HG03025 (cell line): Measurements from ENCODE around the gene CMIP.
"Not testable (repeated sequence)": the region's sequence is repeated elsewhere in the genome, so short reads cannot be mapped to it uniquely, and the experiment has no call there.

Source experiments
- ATAC-seq: cut with Tn5 transposase; IDR thresholded peaks from one replicate; pipeline ENCODE4 v1.9.1; 2021; ENCODE audit warnings: mild to moderate bottlenecking, moderate library complexity; ENCODE audit not compliant: unreplicated experiment, low FRiP score

CMIP gene

DNA sequence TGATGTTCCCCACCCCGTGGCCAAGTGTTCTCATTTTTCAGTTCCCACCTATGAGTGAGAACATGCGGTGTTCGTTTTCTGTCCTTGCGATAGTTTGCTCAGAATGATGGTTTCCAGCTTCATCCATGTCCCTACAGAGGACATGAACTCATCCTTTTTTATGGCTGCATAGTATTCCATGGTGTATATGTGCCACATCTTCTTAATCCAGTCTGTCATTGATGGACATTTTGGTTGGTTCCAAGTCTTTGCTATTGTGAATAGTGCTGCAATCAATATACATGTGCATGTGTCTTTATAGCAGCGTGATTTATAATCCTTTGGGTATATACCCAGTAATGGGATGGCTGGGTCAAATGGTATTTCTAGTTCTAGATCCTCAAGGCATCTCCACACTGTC, 244.2 kb downstream of the CMIP start:
- ATAC-seq = not testable (repeated sequence)

DNA sequence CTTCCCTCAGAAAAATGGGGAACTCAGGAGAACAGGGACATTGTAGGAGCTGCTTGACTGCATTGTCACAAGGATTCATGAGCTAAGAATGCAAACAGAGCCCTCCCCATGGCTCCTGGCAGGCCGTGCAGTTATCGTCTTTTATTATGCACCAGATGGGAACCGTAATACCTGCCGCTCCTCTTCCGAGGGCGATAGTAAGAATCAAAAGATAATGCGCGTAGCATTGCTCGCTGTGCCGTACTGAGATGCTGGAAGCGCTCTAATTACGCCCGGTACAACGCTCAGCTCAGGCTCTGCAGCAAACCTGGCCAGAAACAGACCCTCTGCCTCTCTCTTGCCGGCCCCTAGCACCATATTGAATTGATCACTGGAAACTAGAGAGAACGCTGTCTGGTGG, 247.4 kb downstream of the CMIP start:
- ATAC-seq = no peak

DNA sequence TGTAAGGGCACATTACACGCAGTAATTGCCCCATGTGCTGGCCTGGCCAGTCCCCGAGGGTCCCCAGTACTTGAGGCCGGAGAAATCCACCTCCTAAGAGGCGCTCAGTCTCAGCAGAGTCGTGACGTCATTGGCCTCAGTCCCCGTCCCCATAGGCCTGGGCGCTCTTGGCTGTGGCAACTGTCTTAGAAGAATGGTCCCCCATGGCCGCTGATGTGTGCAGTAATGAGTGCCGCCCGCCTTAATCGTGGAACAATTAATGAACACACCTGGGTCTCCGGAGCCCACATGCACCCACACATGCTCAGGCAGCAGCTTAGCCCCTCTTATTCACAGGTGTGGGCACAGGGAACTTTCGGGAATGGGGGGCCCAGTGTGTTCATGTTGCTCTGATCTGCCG, 248.0 kb downstream of the CMIP start:
- ATAC-seq = no peak

DNA sequence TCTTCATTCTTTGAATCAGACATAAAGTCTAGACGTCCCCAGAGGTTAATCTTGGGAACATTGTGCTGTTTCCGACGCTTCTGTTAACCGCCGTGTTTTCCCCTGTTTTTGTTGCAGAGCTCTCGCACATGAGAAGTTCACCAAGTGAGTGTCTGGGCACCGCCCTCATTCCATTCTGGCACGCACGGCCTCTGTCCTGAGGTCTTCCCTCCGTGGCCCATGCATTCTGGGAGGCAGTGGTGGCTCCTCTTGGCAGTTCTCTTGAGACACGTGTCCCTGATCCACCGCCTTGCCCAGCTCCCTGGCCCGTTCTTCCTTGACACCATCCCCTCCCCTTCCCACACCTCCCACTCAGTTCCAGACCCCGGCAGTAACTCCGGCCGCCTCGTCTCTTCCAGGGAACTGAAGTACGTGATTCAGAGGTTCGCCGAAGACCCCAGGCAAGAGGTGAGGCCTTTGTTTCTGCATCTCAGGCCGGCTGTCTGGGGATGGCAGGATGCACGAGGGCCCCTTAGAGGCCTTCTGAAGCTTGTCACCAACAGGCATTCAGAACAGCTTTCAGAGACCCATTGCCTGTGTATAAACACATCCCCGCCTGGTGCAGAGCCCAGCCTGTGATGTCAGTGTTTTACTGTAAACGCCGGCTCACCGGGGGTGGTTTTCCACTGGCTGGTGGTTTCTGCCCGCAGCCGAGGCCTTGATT, 248.6 kb downstream of the CMIP start:
- no peak for ATAC-seq

DNA sequence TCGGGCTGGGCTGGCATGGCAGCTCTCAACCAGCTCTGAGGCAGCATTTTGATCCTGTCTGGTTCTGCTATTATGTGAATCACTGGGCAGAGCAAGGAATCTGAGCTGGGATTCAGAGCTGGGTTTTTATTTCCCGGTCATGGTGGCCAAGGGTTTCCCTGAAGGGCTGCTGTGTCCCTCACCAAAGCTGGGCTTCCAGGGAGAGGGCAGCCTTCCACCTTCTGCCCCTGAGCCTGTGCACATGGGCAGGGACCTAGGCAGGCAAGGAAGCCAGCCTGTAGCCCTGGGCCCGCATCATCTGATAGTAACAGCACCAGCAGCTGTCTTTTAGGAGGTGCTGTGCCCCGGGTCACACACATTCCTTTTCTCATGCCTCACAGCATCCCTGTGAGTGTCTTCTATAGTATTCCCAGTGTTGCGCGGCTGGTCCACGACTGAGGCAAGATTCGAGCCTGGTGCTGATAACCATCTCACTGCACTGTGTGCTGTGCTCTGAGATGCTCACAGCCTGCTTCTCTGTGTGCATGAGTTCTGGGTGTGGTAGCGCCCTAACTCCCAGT, 249.2 kb downstream of the CMIP start:
- no peak for ATAC-seq

DNA sequence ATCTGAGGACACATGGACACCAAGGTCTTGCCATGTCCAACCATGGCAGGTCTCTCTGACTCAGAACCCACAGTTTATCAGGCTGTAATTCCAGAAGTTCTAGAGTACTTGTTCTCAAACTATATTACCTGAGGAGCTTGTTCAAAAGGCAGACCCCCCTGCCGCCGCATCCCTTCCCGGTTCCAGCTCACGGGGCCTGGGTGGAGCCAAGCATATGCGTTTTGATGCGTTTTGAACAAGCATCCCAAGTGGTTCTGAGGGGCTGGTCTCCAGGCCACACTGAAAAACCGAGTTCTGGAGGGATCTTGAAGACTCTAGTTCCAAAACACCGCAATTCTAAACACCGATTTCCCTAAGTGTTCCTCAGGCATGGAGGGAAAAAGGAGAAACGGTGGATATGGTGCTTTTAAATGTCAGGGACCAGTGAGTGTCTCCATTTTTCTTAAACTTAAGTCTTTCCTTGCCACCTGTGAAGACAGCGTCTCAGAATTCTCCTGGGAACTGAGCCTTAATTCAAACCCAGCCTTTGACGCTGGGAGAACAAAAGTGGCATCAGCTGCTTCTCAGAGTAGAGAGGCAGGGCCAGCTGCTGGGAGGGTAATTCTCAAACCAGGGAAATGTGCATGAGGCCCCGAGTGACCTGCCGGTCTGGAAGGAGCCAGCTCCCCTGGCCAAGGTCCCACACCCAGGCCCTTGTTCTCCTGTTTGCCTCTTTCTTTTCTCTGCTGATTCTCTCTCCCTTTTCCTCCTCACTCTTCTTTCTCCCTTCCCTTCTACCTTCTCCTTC, 250.1 kb downstream of the CMIP start:
- ATAC-seq = no peak

DNA sequence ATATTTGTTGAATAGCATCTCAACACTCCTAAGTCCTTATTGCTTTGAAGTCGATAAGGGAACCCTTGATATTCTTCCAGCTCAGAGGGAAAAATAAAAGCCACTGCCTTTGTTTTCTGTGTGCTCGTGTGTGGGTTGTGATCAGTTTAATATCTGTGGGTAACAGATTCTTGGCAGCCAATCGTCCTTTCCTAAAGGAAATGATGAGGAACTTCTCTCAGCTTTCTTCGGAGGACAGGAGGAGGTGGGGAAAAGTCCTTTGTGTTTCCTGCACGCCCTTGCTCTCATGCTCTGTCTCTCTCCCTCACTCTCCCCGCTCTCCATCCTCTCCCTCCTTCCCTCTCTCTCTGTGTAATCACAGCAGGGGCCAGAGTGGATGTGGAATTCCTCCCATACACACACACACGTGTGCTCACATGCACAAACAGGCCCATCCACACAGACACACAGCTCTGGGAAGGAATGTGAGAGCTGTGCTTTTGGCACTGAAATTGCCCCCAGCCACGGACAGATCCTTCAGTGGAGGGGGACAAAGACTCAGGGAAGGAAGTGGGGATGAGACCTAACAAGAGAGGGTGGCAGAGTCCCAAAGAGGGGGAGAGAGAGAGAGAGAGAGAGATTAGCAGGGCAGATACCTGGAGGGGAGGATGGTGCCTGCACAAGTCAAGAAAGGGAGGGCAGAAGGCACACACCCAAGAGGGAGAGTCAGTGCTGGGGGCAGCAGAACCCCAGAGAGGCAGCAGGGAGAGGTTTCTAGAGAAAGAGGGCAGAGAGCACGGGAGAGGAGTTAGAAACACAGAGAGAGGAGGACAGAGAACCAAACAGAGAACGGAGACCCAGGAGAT, 250.9 kb downstream of the CMIP start:
- ATAC-seq = no peak

DNA sequence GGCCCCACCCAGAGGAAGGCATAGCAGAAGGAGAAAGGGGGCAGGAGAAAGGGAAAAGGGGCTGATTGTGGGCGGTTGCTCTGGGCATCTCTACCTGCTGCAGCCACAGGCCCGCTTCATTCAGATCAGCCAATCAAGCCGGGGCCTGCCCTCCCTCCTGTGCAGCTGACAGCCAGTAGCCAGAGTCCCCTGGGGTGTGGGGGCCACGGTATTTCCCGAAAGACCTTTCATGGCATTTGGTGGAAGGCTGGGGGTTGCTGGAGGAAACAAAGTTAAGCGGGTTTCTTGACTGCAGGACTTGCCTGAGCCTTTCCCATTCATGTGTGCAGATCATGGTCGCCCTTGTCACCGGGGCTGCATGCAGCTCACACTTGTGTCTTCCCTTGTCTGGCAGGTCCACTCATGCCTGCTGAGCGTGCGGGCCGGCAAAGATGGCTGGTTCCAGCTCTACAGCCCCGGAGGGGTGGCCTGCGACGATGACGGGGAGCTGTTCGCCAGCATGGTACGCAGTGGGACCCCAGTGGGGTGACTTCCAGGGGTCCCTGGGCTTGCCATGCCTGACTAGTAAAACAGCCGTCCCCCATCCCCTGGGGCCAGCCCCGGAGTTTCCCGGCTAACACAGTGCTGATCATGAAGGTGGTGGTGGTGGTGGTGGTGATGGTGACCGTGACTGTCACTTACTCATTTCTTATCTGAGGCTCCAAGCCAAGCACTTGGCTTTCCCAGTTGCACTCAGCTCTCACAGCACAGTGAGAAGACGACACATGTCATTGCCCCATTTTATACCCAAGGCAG, 251.8 kb downstream of the CMIP start:
- no peak for ATAC-seq

DNA sequence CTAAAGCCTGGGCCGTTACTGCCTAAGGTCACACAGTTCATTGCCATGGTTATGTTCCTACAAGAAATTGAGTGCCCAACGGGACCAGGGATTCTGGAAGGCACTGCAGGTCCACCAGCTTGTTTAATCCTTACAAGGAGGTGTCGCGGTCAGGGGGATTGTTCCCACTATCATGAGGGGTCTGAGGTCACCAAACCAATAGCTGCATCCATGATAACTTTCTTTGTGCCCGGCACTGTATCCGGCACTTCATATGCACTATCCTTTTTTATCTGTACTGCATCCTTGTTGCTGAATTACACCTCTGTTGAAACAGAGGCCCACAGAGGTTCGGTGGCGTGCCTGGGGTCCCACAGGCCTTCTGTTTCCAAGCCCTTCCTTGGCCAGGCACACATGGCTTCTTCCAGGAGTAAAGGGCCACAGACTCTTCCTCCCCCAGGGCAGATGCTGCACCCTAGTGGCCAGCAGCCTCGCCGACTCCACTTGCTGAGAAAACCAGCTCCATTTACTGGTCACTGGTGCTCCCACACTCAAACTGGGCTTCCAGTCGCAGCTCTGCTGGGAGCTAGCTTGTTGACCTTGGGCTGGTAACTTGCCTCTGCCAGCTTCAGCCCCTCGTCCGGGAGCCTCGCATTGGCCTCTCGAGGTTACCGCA, 252.5 kb downstream of the CMIP start:
- ATAC-seq = no peak

DNA sequence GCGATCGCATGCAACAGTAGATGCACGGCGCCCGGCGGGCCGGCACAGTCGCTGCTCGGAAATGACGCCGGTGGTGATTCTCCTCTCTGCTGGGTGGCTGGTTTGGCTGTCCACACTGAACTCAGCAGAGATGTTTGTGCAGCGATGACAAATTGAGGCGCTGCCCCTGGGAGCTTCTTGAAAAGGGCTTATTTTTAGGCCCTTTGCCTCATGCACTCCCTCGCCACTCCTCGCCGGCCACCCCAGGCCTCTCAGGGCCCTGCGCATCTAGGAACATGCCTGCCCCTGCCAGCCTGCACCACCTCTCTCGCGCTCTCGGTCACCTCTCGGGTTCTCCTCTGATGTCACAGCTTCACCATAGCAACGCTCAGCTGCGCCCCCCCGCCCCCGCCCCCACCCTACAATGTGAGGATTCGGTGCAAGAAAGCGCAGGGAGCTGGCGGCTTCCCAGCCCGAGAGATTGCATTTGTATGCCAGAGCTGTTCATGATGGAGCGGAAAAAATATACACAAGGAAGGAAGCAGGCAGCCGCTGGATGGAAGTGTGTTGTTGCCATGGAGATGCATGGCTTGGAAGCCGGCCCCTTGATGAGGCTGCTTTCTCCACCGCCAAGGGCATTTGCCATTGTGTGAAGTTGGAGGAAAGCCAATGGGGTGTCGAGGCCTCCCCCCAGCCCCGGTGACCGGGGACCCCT, 253.2 kb downstream of the CMIP start:
- ATAC-seq = no peak

DNA sequence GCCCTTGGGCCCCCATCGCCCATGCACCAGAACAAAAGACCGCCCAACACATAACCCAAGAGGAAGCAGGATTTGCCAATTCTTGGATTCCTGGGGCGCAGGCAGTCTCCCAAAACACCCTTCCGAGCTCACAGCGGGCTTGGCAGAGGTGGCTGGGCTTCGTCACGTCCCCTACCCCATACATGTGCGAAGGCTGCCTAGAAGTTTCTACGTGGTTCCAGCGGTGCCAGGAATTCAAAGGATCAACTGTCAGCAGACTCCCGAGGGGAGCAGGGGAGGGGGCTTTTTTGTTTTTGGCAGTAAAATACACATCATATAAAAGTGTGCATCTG, 253.7 kb downstream of the CMIP start:
- ATAC-seq = no peak

DNA sequence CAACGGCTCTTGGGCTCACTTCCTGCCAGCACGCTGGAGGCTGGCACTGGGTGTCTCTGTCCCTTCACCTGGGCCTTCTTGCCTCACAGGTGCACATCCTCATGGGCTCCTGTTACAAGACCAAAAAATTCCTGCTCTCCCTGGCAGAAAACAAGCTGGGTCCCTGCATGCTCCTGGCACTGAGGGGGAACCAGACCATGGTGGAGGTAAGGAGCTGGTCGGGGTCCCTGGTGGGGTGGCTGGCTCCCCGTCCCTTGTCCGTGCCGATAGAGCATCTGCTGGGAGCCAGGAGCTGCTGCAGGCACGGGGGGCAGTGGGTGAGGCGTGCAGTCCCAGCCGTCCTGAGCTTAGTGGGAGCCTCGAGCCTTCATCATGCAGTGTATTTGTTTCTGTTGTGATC, 255.0 kb downstream of the CMIP start:
- no peak for ATAC-seq

DNA sequence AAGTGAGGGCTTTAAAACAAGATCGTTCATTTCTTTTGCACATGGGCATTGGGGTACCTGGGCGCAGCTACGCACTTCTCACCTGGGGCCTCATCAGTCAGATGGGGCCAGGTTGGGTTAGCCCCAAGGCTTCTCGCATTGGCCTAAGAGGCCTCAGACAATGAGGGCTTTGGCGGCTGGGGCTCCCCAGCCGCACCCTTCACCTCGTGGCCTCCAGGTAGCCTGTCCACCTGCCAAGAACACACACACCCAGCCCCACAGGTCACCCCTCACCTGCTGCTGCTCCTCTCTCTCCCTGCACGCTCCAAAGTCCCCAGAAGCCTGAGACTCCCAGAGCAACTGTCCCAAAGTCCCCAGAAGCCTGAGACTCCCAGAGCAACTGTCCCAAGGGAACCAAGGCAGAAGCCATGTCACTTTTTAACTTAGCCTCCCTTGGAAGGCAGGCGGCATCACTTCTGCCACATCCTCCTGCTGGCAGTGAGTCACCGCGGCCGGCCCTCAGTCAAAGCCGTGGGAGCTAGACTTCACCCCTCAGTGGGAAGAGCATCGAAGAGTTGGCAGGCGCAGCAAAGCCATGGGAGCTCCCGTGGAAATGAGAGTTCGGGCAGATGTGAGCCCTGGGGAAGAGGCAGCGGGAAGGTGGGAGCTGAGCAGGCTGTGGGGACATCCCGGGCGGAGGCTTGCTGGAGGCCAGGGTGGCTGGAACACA, 255.6 kb downstream of the CMIP start:
- ATAC-seq = no peak

DNA sequence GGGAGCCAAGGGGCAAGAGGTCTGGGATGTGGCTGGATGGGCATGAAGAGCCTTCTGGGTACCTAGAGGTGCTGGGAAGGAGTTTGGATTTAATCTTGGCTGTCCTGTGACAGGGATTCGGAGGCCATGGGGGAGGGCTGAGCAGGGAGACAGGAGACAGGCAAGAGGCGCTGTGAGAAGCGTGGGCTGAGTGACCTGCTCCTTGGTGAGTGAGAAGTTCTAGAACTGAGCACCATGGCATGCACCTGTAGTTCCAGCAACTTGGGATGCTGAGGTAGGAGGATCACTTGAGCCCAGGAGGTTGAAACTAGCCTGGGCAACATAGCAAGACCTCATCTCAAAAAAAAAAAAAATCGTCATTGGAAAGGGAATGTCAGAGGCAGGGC, 256.2 kb downstream of the CMIP start:
- no peak for ATAC-seq

DNA sequence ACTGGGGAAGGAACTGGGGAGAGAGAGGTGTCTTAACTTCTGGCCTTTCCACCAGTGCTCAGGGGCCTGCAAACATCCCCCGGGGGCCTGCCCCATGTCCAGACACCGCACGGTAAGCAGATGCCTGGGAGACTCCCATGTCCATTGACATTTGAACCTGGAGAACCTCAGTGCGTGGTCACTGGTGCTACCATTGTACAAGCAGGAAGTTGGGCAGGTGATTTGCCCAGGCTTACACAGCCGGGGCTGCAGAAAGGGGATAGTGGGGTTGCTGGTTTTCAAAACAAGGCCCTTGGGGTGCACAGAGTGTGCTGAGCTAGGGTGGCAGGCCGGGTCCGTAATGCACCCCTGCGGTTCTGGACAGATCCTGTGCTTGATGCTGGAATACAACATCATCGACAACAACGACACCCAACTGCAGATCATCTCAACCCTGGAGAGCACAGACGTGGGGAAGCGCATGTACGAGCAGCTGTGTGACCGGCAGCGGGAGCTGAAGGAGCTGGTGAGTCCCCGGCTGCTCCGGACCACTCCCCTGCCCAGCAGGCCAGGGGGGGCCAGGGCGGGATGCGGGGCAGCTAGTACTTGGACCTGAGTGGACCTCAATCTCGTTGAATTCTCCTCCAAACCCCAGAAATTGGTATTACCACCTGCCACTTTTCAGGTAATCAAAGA, 256.8 kb downstream of the CMIP start:
- no peak for ATAC-seq

DNA sequence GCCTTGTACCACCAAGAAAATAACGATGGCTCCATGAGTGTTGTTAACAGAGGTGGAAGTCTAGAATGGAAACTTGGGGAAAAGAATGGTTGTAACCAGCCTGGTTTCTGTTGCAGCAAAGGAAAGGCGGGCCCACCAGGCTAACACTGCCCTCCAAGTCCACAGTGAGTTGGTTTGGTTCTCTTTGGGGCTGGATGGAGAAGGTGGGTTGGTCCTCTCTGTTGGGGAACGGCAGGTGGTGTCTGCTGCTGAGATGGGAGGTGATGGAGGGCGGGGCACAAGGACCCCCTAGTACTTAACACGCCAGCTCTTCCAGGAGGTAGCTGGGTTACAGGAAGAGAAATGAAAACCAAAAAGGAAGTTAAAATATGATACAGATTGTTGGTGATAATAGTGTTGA, 257.9 kb downstream of the CMIP start:
- ATAC-seq = no peak

DNA sequence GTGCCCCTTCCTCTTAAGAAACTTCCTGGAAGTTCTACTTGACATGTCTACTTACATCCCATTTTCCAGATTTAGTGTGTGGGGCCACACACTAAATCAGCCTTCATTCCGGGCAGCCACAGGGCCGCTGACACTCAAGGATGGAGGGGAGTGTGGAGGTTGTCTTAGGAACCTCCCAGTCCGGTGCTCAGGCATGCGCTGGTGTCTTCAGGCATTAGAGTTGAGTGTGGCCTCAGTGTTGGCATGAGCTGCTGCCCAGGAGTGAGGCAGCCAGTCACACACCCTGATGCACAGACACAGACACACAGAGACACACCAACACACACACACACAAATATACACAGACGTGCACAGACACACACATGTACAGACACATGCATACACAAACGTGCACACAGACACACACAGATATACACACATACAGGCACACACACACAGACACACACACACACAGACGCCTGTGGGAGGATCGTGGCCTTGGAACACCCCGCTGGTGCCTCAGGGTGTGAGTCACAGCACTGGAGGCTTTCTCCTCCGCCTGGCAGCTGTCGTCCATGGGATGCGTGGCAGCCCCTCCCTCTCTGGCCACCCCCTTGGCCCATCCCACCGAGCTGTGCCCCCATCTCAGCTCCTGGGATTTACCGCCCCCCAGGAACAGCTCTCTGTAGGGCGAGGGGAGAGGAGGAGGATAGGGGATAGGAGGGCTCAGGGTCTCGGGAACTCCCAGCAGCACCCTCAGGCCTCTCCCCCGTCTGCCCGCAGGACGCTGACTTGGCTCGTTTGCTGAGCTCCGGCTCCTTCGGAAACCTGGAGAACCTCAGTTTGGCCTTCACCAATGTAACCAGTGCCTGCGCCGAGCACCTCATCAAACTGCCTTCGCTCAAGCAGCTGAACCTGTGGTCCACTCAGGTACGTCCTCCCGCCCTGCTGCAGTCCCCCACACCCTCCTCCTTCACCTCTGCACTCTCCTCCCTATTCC, 258.9 kb downstream of the CMIP start:
- no peak for ATAC-seq
